Effector memory CD4-positive, alpha-beta T cell (primary cell): ENCODE data around the gene PHACTR4.
"Not testable (repeated sequence)": the region's sequence is repeated elsewhere in the genome, so short reads cannot be mapped to it uniquely, and the experiment has no call there.

Experiments
- DNase-seq, 3 donors: peaks; one replicate each; pipeline ENCODE4 v3.0.0-alpha.2; 2020
- H3K27ac ChIP-seq: 2 replicates; pipeline ENCODE4 v1.7.0; 2013; ENCODE audit warnings: mild to moderate bottlenecking, low read length, moderate library complexity; ENCODE audit not compliant: insufficient read depth, poor library complexity, severe bottlenecking
- H3K27me3 ChIP-seq: replicated peaks from 2 replicates; pipeline ENCODE4 v1.7.0; 2013; ENCODE audit warnings: mild to moderate bottlenecking, low read length; ENCODE audit not compliant: insufficient read depth, control insufficient read depth, poor library complexity, severe bottlenecking
- H3K36me3 ChIP-seq: 2 replicates; pipeline ENCODE4 v1.7.0; 2013; ENCODE audit warnings: mild to moderate bottlenecking, low read length, moderate library complexity; ENCODE audit not compliant: control insufficient read depth, insufficient read depth
- H3K4me1 ChIP-seq: 2 replicates; pipeline ENCODE4 v1.7.0; 2013; ENCODE audit warnings: low read length, mild to moderate bottlenecking; ENCODE audit not compliant: control insufficient read depth, insufficient read depth, poor library complexity, severe bottlenecking
- H3K4me3 ChIP-seq: 2 replicates; pipeline ENCODE4 v1.7.0; 2013; ENCODE audit warnings: low read length, low read depth, mild to moderate bottlenecking; ENCODE audit not compliant: insufficient read depth, poor library complexity, severe bottlenecking
- H3K9me3 ChIP-seq: 2 replicates; pipeline ENCODE4 v1.7.0; 2013; ENCODE audit warnings: mild to moderate bottlenecking, low read length, moderate library complexity; ENCODE audit not compliant: control insufficient read depth

The PHACTR4 gene

DNA sequence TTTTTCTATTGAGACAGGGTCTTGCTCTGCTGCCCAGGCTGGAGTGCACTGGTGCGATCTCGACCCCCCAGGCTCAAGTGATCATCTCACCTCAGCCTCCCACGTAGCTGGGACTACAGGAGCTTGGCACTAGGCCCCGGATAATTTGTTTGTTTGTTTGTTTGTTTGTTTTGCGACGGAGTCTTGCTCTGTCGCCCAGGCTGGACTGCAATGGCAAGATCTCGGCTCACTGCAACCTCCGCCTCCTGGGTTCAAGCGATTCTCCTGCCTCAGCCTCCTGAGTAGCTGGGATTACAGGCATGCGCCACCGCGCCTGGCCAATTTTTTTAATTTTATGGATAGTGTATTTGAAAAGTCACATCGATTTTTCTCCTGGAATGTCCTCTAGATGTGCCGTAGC, 932 bp upstream of the PHACTR4 start:
- H3K4me1 ChIP-seq, result peaks cover 12% of the 10 kb centered on the region
- H3K36me3 ChIP-seq, H3K27ac ChIP-seq, H3K4me3 ChIP-seq, H3K27me3 ChIP-seq, H3K9me3 ChIP-seq, DNase-seq: not testable (repeated sequence)

DNA sequence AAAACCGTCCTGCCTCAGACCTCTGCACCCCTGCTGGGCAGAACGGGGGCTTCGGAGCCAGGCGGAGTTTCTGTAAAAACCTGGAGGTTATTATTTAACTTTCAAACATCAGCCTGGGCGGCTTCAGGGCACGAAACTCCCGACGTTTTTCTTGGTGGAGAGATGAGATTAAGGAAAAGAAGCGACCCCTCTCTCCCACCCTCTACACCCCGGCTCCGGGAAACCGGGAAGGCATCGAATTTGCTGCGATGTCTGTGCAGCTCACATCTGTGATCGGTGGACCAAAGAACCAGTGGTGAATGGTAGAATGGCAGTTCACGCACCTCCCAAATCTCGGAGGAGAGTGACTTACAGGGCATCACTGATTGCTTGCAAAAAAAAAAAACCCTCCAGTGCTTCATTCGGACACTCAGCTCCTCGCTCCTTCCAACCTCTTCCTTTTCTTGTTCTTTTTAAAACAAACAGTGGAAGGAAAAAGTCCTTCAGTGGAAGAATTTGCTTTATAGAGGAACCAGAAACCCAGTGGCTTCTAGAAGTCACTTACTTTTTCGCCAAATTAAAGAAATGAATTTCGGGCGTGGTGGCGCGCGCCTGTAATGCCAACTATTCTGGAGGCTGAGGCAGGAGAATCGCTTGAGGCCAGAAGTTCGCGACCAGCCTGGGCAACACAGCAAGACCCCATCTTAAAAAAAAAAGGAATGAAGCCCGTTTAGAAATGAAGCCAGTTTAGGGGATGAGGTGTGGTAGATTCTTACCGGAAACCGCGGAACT, 884 bp downstream of the PHACTR4 start:
- peak in 1 of 3 donors; percentile 2 for DNase-seq
- Histone ChIP-seq H3K27me3 (no peaks in the 10 kb centered on the region), H3K9me3 (no peaks in the 10 kb centered on the region), H3K4me1 (peaks cover 12% of the 10 kb centered on the region), H3K36me3 (no peaks in the 10 kb centered on the region), H3K4me3 (peak overlapping the region; percentile 98), H3K27ac (peak overlapping the region; percentile 78)

DNA sequence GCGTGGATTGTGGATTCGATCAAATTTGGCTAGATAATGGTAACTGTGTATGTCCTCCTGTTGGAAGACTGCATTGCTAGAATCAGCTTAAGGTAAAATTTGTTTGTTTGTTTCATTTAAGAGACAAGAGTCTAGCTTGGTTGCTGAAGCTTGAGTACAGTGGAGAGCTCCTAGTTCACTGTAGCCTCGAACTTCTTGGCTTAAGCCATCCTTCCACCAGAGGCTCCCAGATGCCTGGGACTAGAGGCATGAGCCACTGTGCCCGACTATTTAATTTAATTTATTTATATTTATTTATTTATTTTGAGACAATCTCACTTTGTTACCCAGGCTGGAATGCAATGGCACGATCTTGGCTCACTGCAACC, 1.5 kb downstream of the PHACTR4 start:
- Histone ChIP-seq H3K36me3 (no peaks in the 10 kb centered on the region), H3K9me3 (no peaks in the 10 kb centered on the region), H3K4me1 (peaks cover 12% of the 10 kb centered on the region), H3K4me3 (peak overlapping the region; percentile 98), H3K27ac (no peak overlapping the region), H3K27me3 (no peaks in the 10 kb centered on the region)
- no peak for DNase-seq

DNA sequence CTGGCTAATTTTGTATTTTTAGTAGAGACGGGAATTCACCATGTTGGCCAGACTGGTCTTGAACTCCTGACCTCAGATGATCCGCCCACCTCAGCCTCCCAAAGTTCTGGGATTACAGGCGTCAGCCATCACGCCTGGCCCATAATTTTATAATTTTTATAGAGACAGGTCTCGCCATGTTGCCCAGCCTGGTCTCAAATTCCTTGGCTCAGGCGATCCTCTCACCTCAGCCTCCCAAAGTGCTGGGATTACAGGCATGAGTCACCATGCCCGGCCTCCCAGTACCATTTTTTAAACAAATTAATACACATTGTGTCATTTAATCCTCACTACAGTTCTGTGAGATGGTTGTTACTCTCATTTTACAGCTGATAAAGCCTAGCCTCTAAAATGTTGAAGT, 3.9 kb downstream of the PHACTR4 start:
- not testable (repeated sequence) for H3K27ac ChIP-seq, H3K9me3 ChIP-seq, H3K27me3 ChIP-seq, DNase-seq, H3K4me3 ChIP-seq, H3K36me3 ChIP-seq
- peaks cover 12% of the 10 kb centered on the region for H3K4me1 ChIP-seq

DNA sequence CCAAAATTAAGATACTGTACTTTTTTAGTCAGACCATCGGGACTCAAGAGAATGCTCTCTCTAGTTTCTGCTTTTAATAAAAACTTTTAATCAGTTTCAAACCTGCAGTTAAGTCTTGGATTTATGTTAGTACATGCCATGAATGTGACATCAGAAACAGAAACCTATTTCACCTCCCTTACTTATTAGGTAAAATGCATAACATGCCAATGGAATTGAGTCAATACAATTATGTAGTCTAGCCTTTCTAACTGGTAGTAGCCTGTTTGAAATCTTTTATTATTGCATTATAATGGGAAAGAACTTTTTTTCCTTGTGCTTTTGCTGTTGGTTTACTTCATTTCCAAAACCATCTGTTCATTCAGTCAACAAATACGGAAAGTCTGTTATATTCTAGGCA, 4.8 kb downstream of the PHACTR4 start:
- Histone ChIP-seq H3K4me3 (no peak overlapping the region), H3K27me3 (no peaks in the 10 kb centered on the region), H3K36me3 (no peaks in the 10 kb centered on the region), H3K4me1 (peaks cover 9% of the 10 kb centered on the region), H3K27ac (no peak overlapping the region), H3K9me3 (no peaks in the 10 kb centered on the region)
- DNase-seq, result no peak

DNA sequence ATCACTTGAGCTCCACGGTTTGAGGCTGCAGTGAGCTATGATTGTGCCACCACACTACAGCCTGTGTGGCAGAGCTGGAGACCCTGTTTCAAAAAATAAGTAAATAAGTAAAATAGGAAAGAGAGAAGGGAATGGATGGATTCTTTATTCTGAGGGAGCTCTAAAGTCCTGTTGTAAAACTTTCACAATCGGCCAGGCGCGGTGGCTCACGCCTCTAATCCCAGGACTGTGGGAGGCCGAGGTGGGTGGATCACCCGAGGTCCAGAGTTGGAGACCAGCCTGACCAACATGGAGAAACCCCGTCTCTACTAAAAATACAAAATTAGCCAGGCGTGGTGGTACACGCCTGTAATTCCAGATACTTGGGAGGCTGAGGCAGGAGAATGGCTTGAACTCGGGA, 6.1 kb downstream of the PHACTR4 start:
- H3K9me3 ChIP-seq, H3K27me3 ChIP-seq, H3K36me3 ChIP-seq, H3K4me1 ChIP-seq, H3K27ac ChIP-seq, DNase-seq, H3K4me3 ChIP-seq: not testable (repeated sequence)

DNA sequence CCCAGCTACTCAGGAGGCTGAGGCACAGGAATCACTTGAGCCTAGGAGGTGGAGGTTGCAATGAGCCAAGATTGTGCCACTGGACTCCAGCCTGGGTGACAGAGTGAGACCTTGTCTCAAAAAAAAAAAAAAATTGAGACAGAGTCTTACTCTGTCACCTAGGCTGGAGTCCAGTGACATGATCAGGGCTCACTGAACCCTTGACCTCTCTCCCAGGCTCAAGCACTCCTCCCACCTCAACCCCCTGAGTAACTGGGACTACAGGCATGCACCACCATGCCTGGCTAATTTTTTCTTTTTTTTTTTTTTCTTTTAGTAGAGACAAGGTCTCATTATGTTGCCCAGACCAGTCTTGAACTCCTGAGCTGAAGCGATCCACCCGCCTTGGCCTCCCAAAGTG, 6.7 kb downstream of the PHACTR4 start:
- H3K4me1 ChIP-seq, H3K4me3 ChIP-seq, H3K9me3 ChIP-seq, H3K27ac ChIP-seq, DNase-seq, H3K27me3 ChIP-seq, H3K36me3 ChIP-seq: not testable (repeated sequence)

DNA sequence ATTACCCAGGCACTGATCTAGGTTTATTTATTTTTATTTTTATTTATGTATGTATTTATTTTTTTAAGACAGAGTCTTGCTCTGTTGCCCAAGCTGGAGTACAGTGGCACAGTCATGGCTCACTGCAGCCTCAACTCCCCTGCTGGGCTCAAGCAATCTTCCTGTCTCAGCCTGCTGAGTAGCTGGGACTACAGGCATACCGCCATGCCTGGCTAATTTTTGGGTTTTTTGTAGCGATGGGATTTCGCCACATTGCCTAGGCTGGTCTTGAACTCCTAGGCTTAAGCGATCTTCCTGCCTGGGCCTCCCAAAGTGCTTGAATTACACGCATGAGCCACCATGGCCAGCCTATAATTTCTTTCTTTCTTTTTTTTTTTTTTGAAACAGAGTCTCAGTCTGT, 9.4 kb downstream of the PHACTR4 start:
- H3K9me3 ChIP-seq, result no peaks in the 10 kb centered on the region
- H3K27ac ChIP-seq, result no peak overlapping the region
- no peak for DNase-seq
- H3K4me1 ChIP-seq, result no peaks in the 10 kb centered on the region
- no peak overlapping the region for H3K4me3 ChIP-seq
- no peaks in the 10 kb centered on the region for H3K36me3 ChIP-seq
- no peaks in the 10 kb centered on the region for H3K27me3 ChIP-seq

DNA sequence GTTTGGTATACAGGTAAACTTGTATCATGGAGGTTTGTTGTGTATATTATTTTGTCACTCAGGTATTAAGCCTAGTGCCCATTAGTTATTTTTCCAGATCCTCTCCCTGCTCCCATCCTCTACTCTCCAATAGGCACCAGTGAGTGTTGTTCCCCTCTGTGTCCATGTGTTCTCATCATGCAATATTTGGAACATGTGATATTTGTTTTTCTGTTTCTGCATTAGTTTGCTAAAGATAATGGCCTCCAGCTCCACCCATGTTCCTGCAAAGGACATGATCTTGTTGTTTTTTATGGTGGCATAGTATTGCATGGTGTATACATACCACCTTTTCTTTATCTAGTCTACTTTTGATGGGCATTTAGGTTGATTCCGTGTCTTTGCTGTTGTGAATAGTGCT, 10.9 kb downstream of the PHACTR4 start:
- no peaks in the 10 kb centered on the region for H3K36me3 ChIP-seq
- H3K27me3 ChIP-seq, result no peaks in the 10 kb centered on the region
- no peaks in the 10 kb centered on the region for H3K4me1 ChIP-seq
- no peak overlapping the region for H3K4me3 ChIP-seq
- DNase-seq, result no peak
- no peaks in the 10 kb centered on the region for H3K9me3 ChIP-seq
- H3K27ac ChIP-seq, result no peak overlapping the region

DNA sequence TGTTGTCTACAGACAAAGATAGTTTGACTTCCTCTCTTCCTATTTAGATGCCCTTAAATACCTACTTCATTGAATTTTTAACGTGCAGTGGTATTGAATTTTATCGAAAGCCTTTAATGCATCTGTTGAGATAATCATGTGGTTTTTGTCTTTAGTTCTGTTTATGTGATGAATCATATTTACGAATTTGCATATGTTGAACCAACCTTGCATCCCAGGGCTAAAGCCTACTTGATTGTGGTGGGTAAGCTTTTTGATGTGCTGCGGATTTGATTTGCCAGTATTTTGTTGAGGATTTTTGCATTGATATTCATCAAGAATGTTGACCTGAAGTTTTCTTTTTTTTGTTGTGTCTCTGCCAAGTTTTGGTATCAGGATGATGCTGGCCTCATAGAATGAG, 14.2 kb downstream of the PHACTR4 start:
- H3K27ac ChIP-seq, DNase-seq, H3K4me1 ChIP-seq, H3K4me3 ChIP-seq, H3K9me3 ChIP-seq, H3K27me3 ChIP-seq, H3K36me3 ChIP-seq: not testable (repeated sequence)
